ENCODE measurements around the gene THG1L. TPM values are rescaled to one million over a fixed set of nuclear protein-coding genes. Genes with fewer than 3 reads are reported as not detected.
"Not testable (repeated sequence)": the region's sequence is repeated elsewhere in the genome, so short reads cannot be mapped to it uniquely, and the experiment has no call there.

Gene THG1L
- total RNA-seq, 1 experiment from 2014 or later: 45.3 TPM

DNA sequence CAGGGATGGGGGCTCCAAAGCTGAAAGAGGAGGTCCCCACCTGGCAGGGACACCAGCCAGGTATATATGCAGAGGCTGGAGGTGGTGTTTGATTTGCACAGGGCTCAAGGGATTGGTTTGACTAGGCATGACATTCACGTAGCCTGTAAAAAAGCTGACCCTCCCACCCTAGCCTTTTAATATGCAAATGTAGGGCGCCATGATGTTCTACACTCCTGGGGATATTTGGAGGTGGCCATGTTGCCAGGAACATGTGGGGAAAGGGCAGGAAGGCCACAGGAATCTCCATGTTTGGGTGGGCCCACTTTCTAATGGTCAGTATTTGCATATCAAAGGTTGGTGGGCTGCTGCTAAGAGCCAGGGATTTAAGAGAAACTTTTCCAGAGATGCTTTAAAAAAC, 12.0 kb upstream of the THG1L start:
- no peak overlapping the region for H3K9ac ChIP-seq (ENCODE audit: low read length)
- ATAC-seq: no peak
- no peak for DNase-seq
- H3K4me2 ChIP-seq (ENCODE audit: low read length): no peak overlapping the region
- no peaks in the 10 kb centered on the region for H3K79me2 ChIP-seq (ENCODE audit: low read length)
- TF ChIP-seq, protein P1, sequence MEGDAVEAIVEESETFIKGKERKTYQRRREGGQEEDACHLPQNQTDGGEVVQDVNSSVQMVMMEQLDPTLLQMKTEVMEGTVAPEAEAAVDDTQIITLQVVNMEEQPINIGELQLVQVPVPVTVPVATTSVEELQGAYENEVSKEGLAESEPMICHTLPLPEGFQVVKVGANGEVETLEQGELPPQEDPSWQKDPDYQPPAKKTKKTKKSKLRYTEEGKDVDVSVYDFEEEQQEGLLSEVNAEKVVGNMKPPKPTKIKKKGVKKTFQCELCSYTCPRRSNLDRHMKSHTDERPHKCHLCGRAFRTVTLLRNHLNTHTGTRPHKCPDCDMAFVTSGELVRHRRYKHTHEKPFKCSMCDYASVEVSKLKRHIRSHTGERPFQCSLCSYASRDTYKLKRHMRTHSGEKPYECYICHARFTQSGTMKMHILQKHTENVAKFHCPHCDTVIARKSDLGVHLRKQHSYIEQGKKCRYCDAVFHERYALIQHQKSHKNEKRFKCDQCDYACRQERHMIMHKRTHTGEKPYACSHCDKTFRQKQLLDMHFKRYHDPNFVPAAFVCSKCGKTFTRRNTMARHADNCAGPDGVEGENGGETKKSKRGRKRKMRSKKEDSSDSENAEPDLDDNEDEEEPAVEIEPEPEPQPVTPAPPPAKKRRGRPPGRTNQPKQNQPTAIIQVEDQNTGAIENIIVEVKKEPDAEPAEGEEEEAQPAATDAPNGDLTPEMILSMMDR (conservative IDR thresholded peaks at IDR 0.05; ENCODE audit: low read depth, low read length): no peak
- TF ChIP-seq EZH2phosphoT487 (IDR thresholded peaks at IDR 0.05; ENCODE audit: borderline replicate concordance, low read length) (no peak), EZH2 (IDR thresholded peaks at IDR 0.05; ENCODE audit: low read length, unreplicated experiment) (no peak)
- no peaks in the 10 kb centered on the region for H4K20me1 ChIP-seq (ENCODE audit: low read length)
- intact Hi-C loops (cut with micrococcal nuclease): loop anchor here (2.0 kb wide), 2 partner anchors 112 to 144 kb away; partner anchors contain the start of gene ADAM19
- BruUV-seq (replicated peaks): no TSS peak
- H3K9me2 ChIP-seq (replicated peaks; ENCODE audit: low read length): no peaks in the 10 kb centered on the region
- H2AFZ ChIP-seq (ENCODE audit: low read length): peak overlapping the region; percentile 8; the same call in 1 of the 2 replicates
- no peaks in the 10 kb centered on the region for H3K36me3 ChIP-seq (ENCODE audit: low read depth, low read length)
- peak overlapping the region; percentile 58; the same call in 1 of the 2 replicates for H3K27ac ChIP-seq (ENCODE audit: low read length)
- H3K27me3 ChIP-seq (ENCODE audit: low read length): no peaks in the 10 kb centered on the region
- no peak overlapping the region for H3K4me3 ChIP-seq (ENCODE audit: low read length)
- ChIA-PET CTCF (interaction anchor here (0.6 to 1.2 kb wide), 4 partner anchors 24 to 391 kb away, joined by 3 to 9 read pairs (median 6); partner anchors contain the start of gene LSM11), POLR2A (ENCODE audit: unreplicated experiment) (interaction anchor here (0.6 kb wide), 1 partner anchor 107 kb away, joined by 3 read pairs; no protein-coding TSS in a partner anchor)
- H3K9me3 ChIP-seq (ENCODE audit: low read length): no peaks in the 10 kb centered on the region
- no peaks in the 10 kb centered on the region for H3F3A ChIP-seq (ENCODE audit: low read length, unreplicated experiment)
- peaks cover 20% of the 10 kb centered on the region for H3K4me1 ChIP-seq (ENCODE audit: insufficient read depth, low read length)

DNA sequence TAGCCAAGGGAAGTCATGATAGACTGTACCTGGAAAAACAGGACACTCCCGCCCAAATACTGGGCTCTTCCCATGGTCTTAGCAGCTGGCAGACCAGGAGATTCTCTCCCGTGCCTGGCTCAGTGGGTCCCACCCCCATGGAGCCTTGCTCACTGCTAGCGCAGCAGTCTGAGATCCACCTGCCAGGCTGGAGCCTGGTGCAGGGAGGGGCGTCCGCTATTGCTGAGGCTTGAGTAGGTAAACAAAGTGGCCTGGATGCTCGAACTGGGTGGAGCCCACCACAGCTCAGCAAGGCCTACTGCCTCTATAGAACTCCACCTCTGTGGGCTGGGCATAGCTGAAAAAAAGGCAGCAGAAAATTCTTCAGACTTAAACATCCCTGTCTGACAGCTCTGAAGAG, 10.1 kb upstream of the THG1L start:
- no peak overlapping the region for H2AFZ ChIP-seq (ENCODE audit: low read length)
- DNase-seq: no peak
- no peaks in the 10 kb centered on the region for H3K9me2 ChIP-seq (replicated peaks; ENCODE audit: low read length)

DNA sequence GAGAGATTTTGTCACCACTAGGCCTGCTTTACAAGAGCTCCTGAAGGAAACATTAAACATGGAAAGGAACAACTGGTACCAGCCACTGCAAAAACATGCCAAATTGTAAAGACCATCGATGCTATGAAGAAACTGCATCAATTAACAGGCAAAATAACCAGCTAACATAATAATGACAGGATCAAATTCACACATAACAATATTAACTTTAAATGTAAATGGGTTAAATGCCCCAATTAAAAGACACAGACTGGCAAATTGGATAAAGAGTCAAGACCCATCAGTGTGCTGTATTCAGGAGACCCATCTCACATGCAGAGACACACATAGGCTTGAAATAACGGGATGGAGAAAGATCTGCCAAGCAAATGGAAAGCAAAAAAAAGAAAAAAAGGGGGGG, 8.3 kb upstream of the THG1L start:
- intact Hi-C loops (cut with micrococcal nuclease); POLR2A ChIA-PET (ENCODE audit: unreplicated experiment); H3K9me2 ChIP-seq (replicated peaks; ENCODE audit: low read length); H3K9ac ChIP-seq (ENCODE audit: low read length); H2AFZ ChIP-seq (ENCODE audit: low read length); H3K4me3 ChIP-seq (ENCODE audit: low read length); ATAC-seq; H3K27me3 ChIP-seq (ENCODE audit: low read length); H3K27ac ChIP-seq (ENCODE audit: low read length); H3K79me2 ChIP-seq (ENCODE audit: low read length); H3K9me3 ChIP-seq (ENCODE audit: low read length); DNase-seq; H3K4me1 ChIP-seq (ENCODE audit: insufficient read depth, low read length); CTCF ChIA-PET; H3K36me3 ChIP-seq (ENCODE audit: low read depth, low read length); BruUV-seq (replicated peaks); H3F3A ChIP-seq (ENCODE audit: low read length, unreplicated experiment); H4K20me1 ChIP-seq (ENCODE audit: low read length); H3K4me2 ChIP-seq (ENCODE audit: low read length): not testable (repeated sequence)

More for the DNA sequence above, 10.1 kb upstream of the THG1L start:
- H3K27ac ChIP-seq (ENCODE audit: low read length): no peak overlapping the region
- no peak overlapping the region for H3K9ac ChIP-seq (ENCODE audit: low read length)
- H3F3A ChIP-seq (ENCODE audit: low read length, unreplicated experiment): no peaks in the 10 kb centered on the region
- H3K9me3 ChIP-seq (ENCODE audit: low read length): no peaks in the 10 kb centered on the region
- H3K4me3 ChIP-seq (ENCODE audit: low read length): no peak overlapping the region
- H3K79me2 ChIP-seq (ENCODE audit: low read length): no peaks in the 10 kb centered on the region
- POLR2A ChIA-PET (ENCODE audit: unreplicated experiment): no interaction called here
- no peaks in the 10 kb centered on the region for H3K27me3 ChIP-seq (ENCODE audit: low read length)
- H4K20me1 ChIP-seq (ENCODE audit: low read length): no peaks in the 10 kb centered on the region
- intact Hi-C loops (cut with micrococcal nuclease): no loop called here
- no TSS peak for BruUV-seq (replicated peaks)
- TF ChIP-seq EZH2 (IDR thresholded peaks at IDR 0.05; ENCODE audit: low read length, unreplicated experiment) (no peak), EZH2phosphoT487 (IDR thresholded peaks at IDR 0.05; ENCODE audit: borderline replicate concordance, low read length) (no peak)
- TF ChIP-seq, protein P1 (conservative IDR thresholded peaks at IDR 0.05; ENCODE audit: low read depth, low read length): no peak
- no peak for ATAC-seq
- no peaks in the 10 kb centered on the region for H3K36me3 ChIP-seq (ENCODE audit: low read depth, low read length)
- H3K4me1 ChIP-seq (ENCODE audit: insufficient read depth, low read length): peaks cover 18% of the 10 kb centered on the region
- H3K4me2 ChIP-seq (ENCODE audit: low read length): no peak overlapping the region
- CTCF ChIA-PET: no interaction called here

DNA sequence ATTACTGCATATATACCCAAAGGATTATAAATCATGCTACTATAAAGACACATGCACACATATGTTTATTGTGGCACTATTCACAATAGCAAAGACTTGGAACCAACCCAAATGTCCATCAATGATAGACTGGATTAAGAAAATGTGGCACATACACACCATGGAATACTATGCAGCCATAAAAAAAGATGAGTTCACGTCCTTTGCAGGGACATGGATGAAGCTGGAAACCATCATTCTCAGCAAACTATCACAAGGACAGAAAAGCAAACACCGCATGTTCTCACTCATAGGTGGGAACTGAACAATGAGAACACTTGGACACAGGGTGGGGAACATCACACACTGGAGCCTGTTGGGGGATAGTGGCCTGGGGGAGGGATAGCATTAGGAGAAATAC, 4.6 kb upstream of the THG1L start:
- H4K20me1 ChIP-seq (ENCODE audit: low read length); H2AFZ ChIP-seq (ENCODE audit: low read length); H3K9ac ChIP-seq (ENCODE audit: low read length); H3K4me1 ChIP-seq (ENCODE audit: insufficient read depth, low read length); CTCF ChIA-PET; DNase-seq; H3K27me3 ChIP-seq (ENCODE audit: low read length); H3K36me3 ChIP-seq (ENCODE audit: low read depth, low read length); ATAC-seq; H3K4me3 ChIP-seq (ENCODE audit: low read length); intact Hi-C loops (cut with micrococcal nuclease); H3K27ac ChIP-seq (ENCODE audit: low read length); H3F3A ChIP-seq (ENCODE audit: low read length, unreplicated experiment); H3K4me2 ChIP-seq (ENCODE audit: low read length); H3K9me2 ChIP-seq (replicated peaks; ENCODE audit: low read length); POLR2A ChIA-PET (ENCODE audit: unreplicated experiment); BruUV-seq (replicated peaks); H3K9me3 ChIP-seq (ENCODE audit: low read length): not testable (repeated sequence)
- H3K79me2 ChIP-seq (ENCODE audit: low read length): peaks cover 11% of the 10 kb centered on the region

DNA sequence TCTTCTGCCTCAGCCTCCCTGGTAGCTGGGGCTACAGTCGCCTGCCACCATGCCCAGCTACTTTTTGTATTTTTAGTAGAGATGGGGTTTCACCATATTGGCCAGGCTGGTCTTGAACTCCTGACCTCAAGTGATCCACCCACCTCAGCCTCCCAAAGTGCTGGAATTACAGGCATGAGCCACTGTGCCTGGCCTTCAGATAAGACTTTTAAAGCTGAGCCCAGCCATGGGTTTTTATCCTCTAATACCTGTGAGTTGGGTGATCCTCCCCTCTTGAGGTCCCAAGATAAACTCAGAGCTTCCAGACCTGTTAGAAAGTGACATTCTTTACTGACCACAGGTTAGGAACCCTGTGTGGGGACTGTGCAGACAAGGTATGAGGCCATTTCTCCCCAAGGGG, 3.4 kb upstream of the THG1L start:
- DNase-seq; H4K20me1 ChIP-seq (ENCODE audit: low read length); ATAC-seq; H2AFZ ChIP-seq (ENCODE audit: low read length); POLR2A ChIA-PET (ENCODE audit: unreplicated experiment); H3K9me3 ChIP-seq (ENCODE audit: low read length); H3K27ac ChIP-seq (ENCODE audit: low read length); H3K4me2 ChIP-seq (ENCODE audit: low read length); BruUV-seq (replicated peaks); intact Hi-C loops (cut with micrococcal nuclease); H3K27me3 ChIP-seq (ENCODE audit: low read length); H3K9ac ChIP-seq (ENCODE audit: low read length); H3K36me3 ChIP-seq (ENCODE audit: low read depth, low read length); H3K4me3 ChIP-seq (ENCODE audit: low read length); H3K9me2 ChIP-seq (replicated peaks; ENCODE audit: low read length); H3F3A ChIP-seq (ENCODE audit: low read length, unreplicated experiment): not testable (repeated sequence)
- Histone ChIP-seq H3K79me2 (ENCODE audit: low read length) (peaks cover 11% of the 10 kb centered on the region), H3K4me1 (ENCODE audit: insufficient read depth, low read length) (peaks cover 15% of the 10 kb centered on the region)
- CTCF ChIA-PET: interaction anchor here (0.6 kb wide), 1 partner anchor 385 kb away, joined by 5 read pairs; no protein-coding TSS in a partner anchor
